Astrocyte (in vitro differentiated cells and primary cell): ENCODE measurements around the gene PSME1.

Source experiments
- EZH2 ChIP-seq: IDR thresholded peaks from 2 replicates; pipeline ENCODE4 v1.6.1; 2012; ENCODE audit warnings: mild to moderate bottlenecking, low read length, inconsistent platforms; ENCODE audit not compliant: insufficient read depth
- TF ChIP-seq, protein P1 (sequence below): IDR thresholded peaks from 2 replicates; pipeline ENCODE4 v1.5.1; 2011; ENCODE audit warnings: low read depth, mild to moderate bottlenecking, inconsistent platforms, low read length, moderate library complexity; ENCODE audit not compliant: insufficient read depth

GRCh38 chr14:24151404-24152080 lies 15.5 kb downstream of the PSME1 start:
- TF ChIP-seq, protein P1, sequence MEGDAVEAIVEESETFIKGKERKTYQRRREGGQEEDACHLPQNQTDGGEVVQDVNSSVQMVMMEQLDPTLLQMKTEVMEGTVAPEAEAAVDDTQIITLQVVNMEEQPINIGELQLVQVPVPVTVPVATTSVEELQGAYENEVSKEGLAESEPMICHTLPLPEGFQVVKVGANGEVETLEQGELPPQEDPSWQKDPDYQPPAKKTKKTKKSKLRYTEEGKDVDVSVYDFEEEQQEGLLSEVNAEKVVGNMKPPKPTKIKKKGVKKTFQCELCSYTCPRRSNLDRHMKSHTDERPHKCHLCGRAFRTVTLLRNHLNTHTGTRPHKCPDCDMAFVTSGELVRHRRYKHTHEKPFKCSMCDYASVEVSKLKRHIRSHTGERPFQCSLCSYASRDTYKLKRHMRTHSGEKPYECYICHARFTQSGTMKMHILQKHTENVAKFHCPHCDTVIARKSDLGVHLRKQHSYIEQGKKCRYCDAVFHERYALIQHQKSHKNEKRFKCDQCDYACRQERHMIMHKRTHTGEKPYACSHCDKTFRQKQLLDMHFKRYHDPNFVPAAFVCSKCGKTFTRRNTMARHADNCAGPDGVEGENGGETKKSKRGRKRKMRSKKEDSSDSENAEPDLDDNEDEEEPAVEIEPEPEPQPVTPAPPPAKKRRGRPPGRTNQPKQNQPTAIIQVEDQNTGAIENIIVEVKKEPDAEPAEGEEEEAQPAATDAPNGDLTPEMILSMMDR: no peak
- TF ChIP-seq EZH2: no peak
